GM18951 (cell line): Measurements from ENCODE around the gene ATP11A.

Experiments used
- POLR2A ChIP-seq: IDR thresholded peaks from 4 replicates; pipeline ENCODE4 v1.6.1; 2011; ENCODE audit warnings: mild to moderate bottlenecking; ENCODE audit not compliant: insufficient read length, insufficient read depth; ENCODE audit errors: extremely low read depth
- in situ Hi-C: fragments of 300-500 bp; cut with MboI; formaldehyde crosslinking; loops from one replicate; pipeline ENCODE4 v1.12.0; 2022; ENCODE audit warnings: low sequenced_read_pairs, mixed read lengths, inconsistent platforms; ENCODE audit not compliant: unreplicated experiment

The ATP11A gene

DNA sequence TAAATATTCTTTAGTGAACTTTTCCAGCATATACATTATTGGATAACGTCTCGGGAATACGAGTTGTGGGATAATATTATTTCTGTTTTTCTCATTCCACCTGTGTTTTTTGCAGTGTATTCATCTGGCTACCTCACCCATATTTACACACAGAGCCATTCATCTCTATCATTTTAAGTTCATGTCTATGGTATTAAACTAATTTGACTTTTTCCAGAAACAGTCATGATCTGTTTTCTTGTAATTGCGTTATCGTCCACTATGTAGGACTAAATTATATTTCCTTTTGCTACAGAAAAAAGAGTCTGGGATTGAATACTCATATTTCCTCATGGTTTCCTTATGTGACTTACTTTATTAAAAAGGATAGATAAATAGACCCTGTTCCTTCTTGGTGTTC, 2.7 kb downstream of the ATP11A start:
- in situ Hi-C loops, result no loop called here
- TF ChIP-seq POLR2A, result no peak

DNA sequence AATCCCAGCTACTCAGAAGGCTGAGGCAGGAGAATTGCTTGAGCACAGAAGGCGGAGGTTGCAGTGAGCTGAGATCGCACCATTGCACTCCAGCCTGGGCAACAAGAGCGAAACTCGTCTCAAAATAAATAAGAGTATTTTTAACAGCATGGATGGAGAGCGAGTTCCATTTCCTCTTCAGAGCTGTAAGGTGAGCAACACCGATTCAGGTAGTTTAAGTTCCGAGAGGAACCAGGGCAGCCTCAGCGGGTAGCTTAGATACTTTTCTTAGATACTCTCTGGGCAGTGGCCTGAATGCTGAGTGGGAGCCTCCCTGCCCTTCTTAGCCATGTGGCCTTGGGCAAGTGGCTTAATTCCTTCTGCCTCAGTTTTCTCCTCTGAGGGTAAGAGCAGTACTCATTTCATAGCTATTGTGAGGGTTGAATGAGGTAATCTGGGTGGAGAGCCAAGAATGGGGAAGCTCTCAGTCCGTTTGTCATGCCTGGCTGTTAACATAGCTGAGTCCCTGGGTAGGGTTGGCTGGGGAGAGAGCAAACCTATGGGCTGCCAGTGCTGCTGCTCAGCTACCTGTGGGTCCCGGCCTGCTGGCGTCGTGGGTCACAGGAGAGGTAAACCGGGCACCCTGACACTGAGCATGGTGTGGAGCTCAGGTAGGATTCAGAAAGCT, 4.1 kb downstream of the ATP11A start:
- in situ Hi-C loops, result no loop called here
- TF ChIP-seq POLR2A, result no peak

GRCh38 chr13:112695121-112695520, 5.3 kb downstream of the ATP11A start:
- in situ Hi-C loops, result no loop called here
- TF ChIP-seq POLR2A, result no peak

- in situ Hi-C loops, result no loop called here
- TF ChIP-seq POLR2A, result no peak
These were observed 6.4 kb downstream of the ATP11A start for GRCh38 chr13:112696001-112696868.

GRCh38 chr13:112696869-112697465, 7.1 kb downstream of the ATP11A start:
- in situ Hi-C loops, result no loop called here
- TF ChIP-seq POLR2A, result no peak

DNA sequence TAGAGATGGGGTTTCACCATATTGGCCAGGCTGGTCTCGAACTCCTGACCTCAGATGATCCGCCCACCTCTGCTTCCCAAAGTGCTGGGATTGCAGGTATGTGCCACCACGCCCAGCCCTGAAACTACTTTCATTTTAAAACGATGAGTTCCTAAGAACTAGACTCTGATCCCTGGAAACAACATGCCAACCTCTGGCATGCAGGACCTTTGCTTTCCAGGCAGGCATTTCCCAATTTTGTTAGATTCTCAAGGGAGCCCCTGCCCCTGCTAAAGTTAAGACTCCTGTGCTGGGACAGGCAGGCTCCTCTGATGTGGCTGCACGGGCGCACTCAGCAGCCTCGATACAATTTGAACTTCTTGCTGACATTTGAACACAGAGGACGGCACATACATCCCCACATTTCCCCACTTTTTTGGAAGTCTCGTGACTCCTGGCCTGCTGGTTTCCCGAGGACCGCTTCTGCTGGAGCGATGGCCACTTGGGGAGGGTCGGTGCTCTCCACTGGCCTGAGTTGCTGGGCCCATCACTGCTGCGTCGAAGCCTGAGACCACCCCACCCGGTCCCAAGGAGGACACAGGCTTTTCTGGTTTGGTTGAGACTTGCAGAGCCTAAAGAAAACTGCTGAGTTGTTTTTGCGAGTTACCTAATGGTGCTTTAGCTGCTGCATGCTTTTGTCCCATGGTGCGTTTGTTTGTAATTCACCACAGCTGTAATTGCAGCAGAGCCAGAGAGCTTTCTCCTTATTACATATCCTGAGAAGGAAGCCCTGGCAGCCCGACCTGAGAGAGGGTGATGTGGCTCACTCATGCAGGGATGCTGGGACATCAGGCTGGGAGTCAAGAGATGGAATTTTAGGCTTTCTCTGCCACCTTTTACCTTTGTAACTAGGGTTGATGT, 8.2 kb downstream of the ATP11A start:
- in situ Hi-C loops, result no loop called here
- TF ChIP-seq POLR2A, result no peak

- no peak for TF ChIP-seq POLR2A
These were observed 9.6 kb downstream of the ATP11A start for GRCh38 chr13:112699322-112699918.

DNA sequence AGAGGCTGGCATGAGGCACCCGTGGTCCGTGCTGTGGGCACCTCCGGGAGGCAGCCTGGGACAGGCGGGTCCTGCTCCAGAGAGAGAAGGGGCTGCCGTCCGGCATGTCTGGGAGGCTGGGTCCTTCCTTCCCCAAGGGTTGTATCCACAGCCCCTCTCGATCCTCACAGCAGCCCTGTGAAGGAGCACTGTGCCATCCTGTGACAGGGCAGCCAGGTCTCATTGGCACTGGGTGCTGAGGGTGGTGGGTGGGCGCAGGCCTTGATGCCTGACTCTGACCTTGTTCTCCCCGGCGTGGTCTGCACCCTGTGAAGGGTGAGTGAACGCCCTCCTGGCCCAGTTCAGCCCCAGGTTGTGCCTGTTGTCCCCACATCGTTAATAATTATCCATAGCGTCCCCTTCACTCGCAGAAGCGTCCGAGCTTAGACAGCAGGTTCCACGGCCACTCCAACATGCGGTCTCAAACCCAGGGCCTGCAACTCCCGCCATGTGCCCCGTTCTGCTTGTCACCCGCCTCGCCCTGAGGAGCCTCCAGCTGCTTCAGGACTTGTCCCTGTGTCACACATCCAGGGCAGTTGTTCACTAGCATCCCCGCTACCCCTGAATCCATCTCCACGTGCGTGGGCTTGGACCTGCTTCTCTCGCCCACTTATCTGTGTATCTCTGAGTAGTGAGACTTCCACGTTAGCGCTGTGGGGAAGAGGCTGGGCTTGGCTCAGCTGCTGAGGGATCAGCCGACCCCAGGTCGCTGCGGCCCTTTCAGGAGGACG, 10.6 kb downstream of the ATP11A start:
- TF ChIP-seq POLR2A, result no peak
- in situ Hi-C loops, result no loop called here

More at GRCh38 chr13:112699322-112699918, 9.6 kb downstream of the ATP11A start:
- in situ Hi-C loops, result no loop called here

DNA sequence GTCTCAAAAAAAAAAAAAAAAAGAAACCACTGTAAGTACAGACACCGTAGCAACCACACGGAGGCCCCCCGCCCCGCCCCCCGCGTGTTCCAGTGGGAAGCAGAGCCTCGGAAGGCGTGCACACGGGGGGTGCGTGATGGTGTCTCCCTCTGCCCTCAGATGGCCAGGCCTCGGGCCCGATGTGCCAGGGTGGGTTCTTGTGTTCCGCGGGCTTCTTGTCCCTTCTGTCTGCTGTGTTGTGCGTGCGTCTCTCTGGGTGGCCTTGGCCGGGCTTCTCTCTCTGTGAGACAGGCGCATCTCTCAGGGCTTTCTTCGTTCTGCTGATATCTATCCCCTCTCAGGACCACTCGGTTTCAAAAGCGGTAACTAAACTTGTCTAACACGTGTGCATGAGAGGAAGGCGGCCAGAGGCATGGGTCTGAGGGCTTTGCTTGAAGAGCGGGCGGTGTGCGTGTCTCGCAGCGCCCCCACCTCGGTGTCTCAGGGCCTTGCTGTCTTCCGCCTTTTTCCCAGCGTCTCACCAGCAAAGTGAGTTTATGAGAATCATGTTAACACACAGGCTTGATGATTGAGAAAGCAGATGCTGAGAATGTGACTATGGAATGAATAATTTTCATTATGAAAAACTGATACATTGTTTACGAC, 12.6 kb downstream of the ATP11A start:
- no peak for TF ChIP-seq POLR2A
- in situ Hi-C loops, result no loop called here

DNA sequence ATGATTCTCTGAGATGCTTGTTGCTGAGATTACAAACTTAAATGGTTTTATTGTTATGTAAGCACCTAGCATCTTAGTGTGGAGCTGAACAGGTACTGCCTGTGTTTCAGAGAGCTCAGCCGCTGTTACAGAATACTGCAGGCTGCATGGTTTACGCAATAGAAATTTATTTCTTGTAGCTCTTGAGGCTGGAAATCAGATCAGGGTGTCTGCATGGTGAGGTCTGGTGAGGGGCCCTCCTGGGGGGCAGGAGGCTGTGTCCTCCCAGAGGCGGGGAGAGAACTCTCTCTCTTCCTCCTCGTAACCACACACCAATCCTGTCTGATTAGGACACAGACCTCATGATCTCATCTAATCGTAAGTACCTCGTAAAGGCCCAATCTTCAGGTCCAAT, 13.1 kb downstream of the ATP11A start:
- in situ Hi-C loops, result no loop called here
- no peak for TF ChIP-seq POLR2A
